ENCODE measurements around the gene CRYBG3.

- TF ChIP-seq CTCF (IDR thresholded peaks at IDR 0.05) (no peak), POLR2A (IDR thresholded peaks at IDR 0.05) (no peak)
Observed at GRCh38 chr3:97830638-97831037, 8.8 kb downstream of the CRYBG3 start.

All from esophagus squamous epithelium (tissue), 4 donors.